GM23338 (cell line): Measurements from ENCODE around the gene NR2C2.

Source experiments
- CREB1 ChIP-seq: fragments of 250-450 bp; sonication (Bioruptor Pico); IDR thresholded peaks from 2 replicates; pipeline ENCODE4 v1.5.0; 2020; ENCODE audit warnings: low read depth, mild to moderate bottlenecking, moderate library complexity
- CTCF ChIP-seq, 2 experiments: fragments of 200-600 bp in 1 of 2; sonication (generic) in 1 of 2; conservative IDR thresholded peaks; 2 replicates each; pipeline versions ENCODE4 v1.5.1 to v1.6.1; 2016 to 2017; ENCODE audit warnings: antibody characterized with exemption in 2 of 2, low read depth in 2 of 2, mild to moderate bottlenecking in 2 of 2, moderate library complexity in 1 of 2
- ETS1 ChIP-seq: IDR thresholded peaks from 2 replicates; pipeline ENCODE4 v1.6.1; 2016; ENCODE audit warnings: antibody characterized with exemption
- EZH2 ChIP-seq: fragments of 200-600 bp; sonication (generic); IDR thresholded peaks from one replicate; pipeline ENCODE4 v1.8.0; 2017; ENCODE audit warnings: antibody characterized with exemption, mild to moderate bottlenecking, low read depth; ENCODE audit not compliant: unreplicated experiment
- EZH2phosphoT487 ChIP-seq: fragments of 200-600 bp; sonication (generic); IDR thresholded peaks from one replicate; pipeline ENCODE4 v1.8.1; 2018; ENCODE audit warnings: antibody characterized with exemption; ENCODE audit not compliant: unreplicated experiment
- JUNB ChIP-seq: IDR thresholded peaks from one replicate; pipeline ENCODE4 v1.6.1; 2016; ENCODE audit warnings: antibody characterized with exemption; ENCODE audit not compliant: unreplicated experiment
- NANOG ChIP-seq: IDR thresholded peaks from 2 replicates; pipeline ENCODE4 v1.6.1; 2016; ENCODE audit warnings: antibody characterized with exemption, borderline replicate concordance
- POLR2AphosphoS5 ChIP-seq: IDR thresholded peaks from 2 replicates; pipeline ENCODE4 v1.6.1; 2016; ENCODE audit warnings: antibody characterized with exemption, low read depth
- REST ChIP-seq: IDR thresholded peaks from one replicate; pipeline ENCODE4 v1.6.1; 2018; ENCODE audit warnings: antibody characterized with exemption; ENCODE audit not compliant: unreplicated experiment
- ZNF331 ChIP-seq: fragments of 250-450 bp; sonication (Bioruptor Pico); IDR thresholded peaks from 2 replicates; pipeline ENCODE4 v1.5.0; 2020; ENCODE audit warnings: low read depth, mild to moderate bottlenecking, moderate library complexity
- ZNF462 ChIP-seq: fragments of 250-450 bp; sonication (Bioruptor Pico); IDR thresholded peaks from 2 replicates; pipeline ENCODE4 v1.5.0; 2020; ENCODE audit warnings: mild to moderate bottlenecking, moderate library complexity

- TF ChIP-seq EZH2 (no peak), CREB1 (no peak), CTCF (conservative IDR thresholded peaks at IDR 0.05; ENCODE audit: low read depth in 2 of 2) (no peak), JUNB (no peak), POLR2AphosphoS5 (no peak), EZH2phosphoT487 (no peak), ETS1 (no peak), REST (no peak), NANOG (no peak), ZNF462 (CRISPR knock-in tag) (no peak), ZNF331 (CRISPR knock-in tag) (no peak)
Measured at GRCh38 chr3:15079091-15079490, 131.7 kb downstream of the NR2C2 start.
